ENCODE measurements around the gene SSRP1.
"Not testable (repeated sequence)": the region's sequence is repeated elsewhere in the genome, so short reads cannot be mapped to it uniquely, and the experiment has no call there.

SSRP1 gene

DNA sequence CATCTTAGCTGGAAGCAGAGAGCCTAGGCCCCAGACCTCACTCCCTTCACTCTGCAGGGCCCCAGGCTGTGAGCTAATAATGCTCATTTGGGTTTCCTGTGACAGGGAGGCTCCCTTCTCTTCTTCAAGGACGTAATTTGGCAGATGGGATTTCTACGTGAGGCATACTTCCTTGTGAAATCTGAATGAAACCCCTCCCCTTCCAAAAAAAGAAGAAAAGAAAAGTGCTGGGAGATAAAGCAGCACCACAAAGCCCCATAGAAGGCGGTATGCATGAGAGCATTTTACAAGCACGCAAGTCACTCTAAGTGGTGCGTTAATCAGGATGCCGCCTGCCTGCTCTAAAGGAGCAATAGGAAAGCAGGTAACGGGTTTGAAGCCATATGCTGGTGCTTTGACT, 8.1 kb upstream of the SSRP1 start:
- DNase-seq (ENCODE audit: low spot score): no peak
- TF ChIP-seq, protein P1, sequence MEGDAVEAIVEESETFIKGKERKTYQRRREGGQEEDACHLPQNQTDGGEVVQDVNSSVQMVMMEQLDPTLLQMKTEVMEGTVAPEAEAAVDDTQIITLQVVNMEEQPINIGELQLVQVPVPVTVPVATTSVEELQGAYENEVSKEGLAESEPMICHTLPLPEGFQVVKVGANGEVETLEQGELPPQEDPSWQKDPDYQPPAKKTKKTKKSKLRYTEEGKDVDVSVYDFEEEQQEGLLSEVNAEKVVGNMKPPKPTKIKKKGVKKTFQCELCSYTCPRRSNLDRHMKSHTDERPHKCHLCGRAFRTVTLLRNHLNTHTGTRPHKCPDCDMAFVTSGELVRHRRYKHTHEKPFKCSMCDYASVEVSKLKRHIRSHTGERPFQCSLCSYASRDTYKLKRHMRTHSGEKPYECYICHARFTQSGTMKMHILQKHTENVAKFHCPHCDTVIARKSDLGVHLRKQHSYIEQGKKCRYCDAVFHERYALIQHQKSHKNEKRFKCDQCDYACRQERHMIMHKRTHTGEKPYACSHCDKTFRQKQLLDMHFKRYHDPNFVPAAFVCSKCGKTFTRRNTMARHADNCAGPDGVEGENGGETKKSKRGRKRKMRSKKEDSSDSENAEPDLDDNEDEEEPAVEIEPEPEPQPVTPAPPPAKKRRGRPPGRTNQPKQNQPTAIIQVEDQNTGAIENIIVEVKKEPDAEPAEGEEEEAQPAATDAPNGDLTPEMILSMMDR (IDR thresholded peaks at IDR 0.05; ENCODE audit: extremely low read depth, missing control alignments): no peak

DNA sequence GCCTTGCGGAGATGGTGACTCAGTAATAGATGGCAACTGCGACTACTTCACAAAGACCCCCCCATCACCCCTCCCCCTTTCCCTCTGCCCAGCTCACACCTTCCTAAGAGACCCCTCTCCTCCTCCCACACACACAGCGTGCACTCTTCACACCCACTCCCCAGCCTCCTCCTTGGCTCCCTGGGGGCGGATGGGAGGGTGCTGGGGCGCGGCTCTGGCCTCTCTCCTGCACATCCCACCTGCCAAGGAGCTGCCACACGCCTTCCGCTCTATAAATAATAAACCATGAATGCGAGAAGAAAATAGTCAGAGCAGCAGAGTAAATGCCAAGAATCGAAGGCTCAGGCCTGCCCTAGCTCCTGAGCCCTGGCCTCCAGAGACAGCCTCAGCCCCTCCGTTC, 7.0 kb upstream of the SSRP1 start:
- TF ChIP-seq, protein P1 (IDR thresholded peaks at IDR 0.05; ENCODE audit: extremely low read depth, missing control alignments): no peak

DNA sequence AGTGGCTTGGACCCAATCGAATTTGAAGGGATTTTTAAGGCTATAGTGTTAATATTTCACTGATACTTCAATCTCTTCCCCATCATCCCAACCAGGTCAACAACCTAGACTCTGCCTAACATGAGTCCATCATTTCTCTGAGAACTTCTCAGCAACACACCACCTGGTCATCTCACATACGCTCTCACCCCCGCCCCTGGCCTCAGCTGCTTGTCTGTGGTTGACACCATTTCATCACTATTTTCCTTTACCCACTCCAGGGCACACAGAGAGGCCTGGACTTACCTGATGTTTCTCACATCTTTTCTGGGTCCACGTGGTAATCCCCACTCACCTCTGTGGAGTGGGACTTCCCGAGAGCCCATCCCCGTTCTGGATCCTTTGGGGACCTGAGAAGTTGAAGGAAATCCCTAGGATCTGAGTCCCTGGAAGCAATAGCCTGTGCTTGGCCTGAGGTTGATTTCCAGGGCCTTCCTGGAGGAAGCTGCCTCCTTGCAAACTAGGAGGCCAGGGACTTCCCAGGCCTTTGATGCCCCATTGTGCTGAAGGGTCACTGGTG, 5.6 kb upstream of the SSRP1 start:
- TF ChIP-seq, protein P1 (IDR thresholded peaks at IDR 0.05; ENCODE audit: extremely low read depth, missing control alignments): no peak

More for the DNA sequence above, 7.0 kb upstream of the SSRP1 start:
- DNase-seq (ENCODE audit: low spot score): no peak

GRCh38 chr11:57340039-57340615, 4.4 kb upstream of the SSRP1 start:
- no peak for DNase-seq (ENCODE audit: low spot score)
- TF ChIP-seq, protein P1 (IDR thresholded peaks at IDR 0.05; ENCODE audit: extremely low read depth, missing control alignments): no peak

More for the DNA sequence above, 5.6 kb upstream of the SSRP1 start:
- DNase-seq (ENCODE audit: low spot score): no peak

DNA sequence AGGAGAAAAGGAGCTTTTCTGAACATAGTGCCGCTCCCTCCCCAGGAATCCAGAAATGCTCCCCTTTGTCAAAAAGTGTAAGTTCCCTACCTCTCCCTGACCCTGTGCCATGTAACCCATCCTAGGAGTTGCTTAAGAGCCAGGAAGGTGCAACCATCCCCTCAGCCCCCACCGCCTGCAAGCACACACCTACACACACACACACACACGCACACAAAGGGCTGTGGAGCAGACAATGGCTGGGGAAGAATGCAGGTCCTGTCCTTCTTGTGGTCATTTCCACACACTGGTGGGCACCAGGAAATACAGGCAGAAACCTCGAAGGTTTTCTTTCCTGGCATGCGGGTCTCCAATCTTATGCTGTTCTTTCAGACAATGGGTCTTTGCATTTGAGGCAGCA, 3.6 kb upstream of the SSRP1 start:
- TF ChIP-seq, protein P1 (IDR thresholded peaks at IDR 0.05; ENCODE audit: extremely low read depth, missing control alignments): no peak
- no peak for DNase-seq (ENCODE audit: low spot score)

DNA sequence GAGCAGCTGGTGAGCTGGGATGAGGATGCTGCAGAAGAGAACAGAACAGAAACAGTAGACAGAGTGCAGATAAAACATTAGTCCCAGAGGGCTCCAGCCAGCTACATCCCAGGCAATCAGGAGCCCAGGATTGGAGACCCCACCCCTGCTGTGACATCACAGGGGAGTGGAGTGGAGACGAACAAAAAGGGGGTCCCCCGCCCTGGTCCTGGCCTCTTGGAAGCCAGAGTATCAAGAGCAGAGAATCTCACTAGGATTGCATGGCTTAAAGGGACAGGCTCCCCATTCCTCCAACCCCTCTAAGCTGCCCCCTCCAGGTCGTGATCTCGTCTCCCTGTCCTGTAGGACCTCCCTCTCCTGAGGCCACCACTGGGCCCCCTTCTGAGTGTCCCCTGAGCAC, 2.5 kb upstream of the SSRP1 start, which contains the start of gene P2RX3:
Gene P2RX3 (plus strand): TSS at position 211 of the 400 bp plus-strand sequence. CDS start 199 bp downstream, outside the sequence.
- DNase-seq (ENCODE audit: low spot score): no peak

DNA sequence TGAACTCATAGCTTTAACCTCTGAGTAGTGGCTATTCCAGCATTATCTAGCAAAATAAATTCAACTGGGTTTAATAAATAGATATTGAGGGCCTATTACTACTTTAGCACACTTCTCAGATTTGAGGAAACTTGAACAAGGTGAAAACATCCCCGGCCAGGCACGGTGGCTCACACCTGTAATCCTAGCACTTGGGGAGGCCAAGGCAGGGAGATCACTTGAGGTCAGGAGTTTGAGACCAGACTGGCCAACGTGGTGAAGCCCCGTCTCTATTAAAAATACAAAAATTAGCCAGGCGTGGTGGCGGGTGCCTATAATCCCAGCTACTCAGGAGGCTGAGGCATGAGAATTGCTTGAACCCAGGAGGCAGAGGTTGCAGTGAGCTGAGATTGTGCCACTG, 1.2 kb upstream of the SSRP1 start:
- not testable (repeated sequence) for DNase-seq (ENCODE audit: low spot score)

More for the DNA sequence above, 2.5 kb upstream of the SSRP1 start, which contains the start of gene P2RX3:
- TF ChIP-seq, protein P1 (IDR thresholded peaks at IDR 0.05; ENCODE audit: extremely low read depth, missing control alignments): no peak
